Endodermal cell (in vitro differentiated cells): ENCODE results near the gene GALNT2. TPM values are rescaled to one million over a fixed set of nuclear protein-coding genes. Genes with fewer than 3 reads are reported as not detected.
A peak's percentile ranks its signal among the peaks of the same experiment; 100 is the strongest.

Experiments
- DNase-seq: peaks from one replicate; pipeline ENCODE4 v3.0.0-alpha.2; 2017
- H3K27ac ChIP-seq: 2 replicates; pipeline ENCODE4 v1.5.1; 2013; ENCODE audit warnings: mild to moderate bottlenecking, low read depth, low read length, moderate library complexity
- H3K27me3 ChIP-seq: 2 replicates; pipeline ENCODE4 v1.6.1; 2013; ENCODE audit warnings: mild to moderate bottlenecking, low read length, moderate library complexity; ENCODE audit not compliant: insufficient read depth, control insufficient read depth, poor library complexity, severe bottlenecking
- H3K36me3 ChIP-seq: 2 replicates; pipeline ENCODE4 v1.7.0; 2013; ENCODE audit warnings: mild to moderate bottlenecking, low read length, moderate library complexity; ENCODE audit not compliant: control insufficient read depth, insufficient read depth
- H3K4me1 ChIP-seq: one replicate; pipeline ENCODE4 v1.7.0; 2013; ENCODE audit warnings: low read length; ENCODE audit not compliant: control insufficient read depth, insufficient read depth
- H3K4me3 ChIP-seq: 2 replicates; pipeline ENCODE4 v1.5.1; 2013; ENCODE audit warnings: mild to moderate bottlenecking, low read length, moderate library complexity
- H3K9ac ChIP-seq: 2 replicates; pipeline ENCODE4 v1.6.1; 2013; ENCODE audit warnings: mild to moderate bottlenecking, low read length, moderate library complexity; ENCODE audit not compliant: poor library complexity, severe bottlenecking; ENCODE audit errors: extremely low read depth
- H3K9me3 ChIP-seq: 2 replicates; pipeline ENCODE4 v1.6.1; 2013; ENCODE audit warnings: mild to moderate bottlenecking, low read length, moderate library complexity; ENCODE audit not compliant: control insufficient read depth
- H3K27ac Mint-ChIP-seq: 2 replicates; pipeline ENCODE4 v1.8.0; 2020; ENCODE audit warnings: mixed read lengths
- H3K27me3 Mint-ChIP-seq: 2 replicates; pipeline ENCODE4 v1.8.0; 2021; ENCODE audit warnings: mild to moderate bottlenecking, mixed read lengths; ENCODE audit not compliant: insufficient read depth
- H3K36me3 Mint-ChIP-seq: 2 replicates; pipeline ENCODE4 v1.8.0; 2020; ENCODE audit warnings: low read depth, mixed read lengths
- H3K4me1 Mint-ChIP-seq: 2 replicates; pipeline ENCODE4 v1.8.0; 2020; ENCODE audit warnings: mixed read lengths
- H3K4me3 Mint-ChIP-seq: 2 replicates; pipeline ENCODE4 v1.8.0; 2020; ENCODE audit warnings: mild to moderate bottlenecking, moderate library complexity, mixed read lengths
- H3K9me3 Mint-ChIP-seq: 2 replicates; pipeline ENCODE4 v1.8.0; 2020; ENCODE audit warnings: mild to moderate bottlenecking, mixed read lengths
- WGBS, 2 experiments: methylation state at CpG; one replicate each; pipeline versions ENCODE4 v1.1.5 to v1.1.7; 2013; ENCODE audit warnings: missing lambda C conversion rate in 2 of 2, mixed read lengths in 1 of 2; ENCODE audit not compliant: insufficient coverage in 1 of 2, insufficient read length in 1 of 2; 5-methylcytosine and 5-hydroxymethylcytosine counted together
- total RNA-seq, 2 donors: library from RNA; stranded (reverse); fragmentation: NEBNext Ultra II Directional in 1 of 2; extraction: Animal tissue kit (Norgen Biotek cat#: 25700) in 1 of 2; gene quantifications; 2 replicates in 1 of 2; 3 replicates in 1 of 2; pipeline ENCODE4 v1.2.1, GENCODE V29; 2021
- TF ChIP-seq, protein P1 (sequence below): fragments of 200-600 bp; sonication (generic); conservative IDR thresholded peaks from 2 replicates; pipeline ENCODE4 v1.5.0; 2021; ENCODE audit warnings: antibody characterized with exemption, mild to moderate bottlenecking

Gene GALNT2
- total RNA-seq, 2 donors from 2014 or later, result 41.6 to 63.5 TPM

DNA sequence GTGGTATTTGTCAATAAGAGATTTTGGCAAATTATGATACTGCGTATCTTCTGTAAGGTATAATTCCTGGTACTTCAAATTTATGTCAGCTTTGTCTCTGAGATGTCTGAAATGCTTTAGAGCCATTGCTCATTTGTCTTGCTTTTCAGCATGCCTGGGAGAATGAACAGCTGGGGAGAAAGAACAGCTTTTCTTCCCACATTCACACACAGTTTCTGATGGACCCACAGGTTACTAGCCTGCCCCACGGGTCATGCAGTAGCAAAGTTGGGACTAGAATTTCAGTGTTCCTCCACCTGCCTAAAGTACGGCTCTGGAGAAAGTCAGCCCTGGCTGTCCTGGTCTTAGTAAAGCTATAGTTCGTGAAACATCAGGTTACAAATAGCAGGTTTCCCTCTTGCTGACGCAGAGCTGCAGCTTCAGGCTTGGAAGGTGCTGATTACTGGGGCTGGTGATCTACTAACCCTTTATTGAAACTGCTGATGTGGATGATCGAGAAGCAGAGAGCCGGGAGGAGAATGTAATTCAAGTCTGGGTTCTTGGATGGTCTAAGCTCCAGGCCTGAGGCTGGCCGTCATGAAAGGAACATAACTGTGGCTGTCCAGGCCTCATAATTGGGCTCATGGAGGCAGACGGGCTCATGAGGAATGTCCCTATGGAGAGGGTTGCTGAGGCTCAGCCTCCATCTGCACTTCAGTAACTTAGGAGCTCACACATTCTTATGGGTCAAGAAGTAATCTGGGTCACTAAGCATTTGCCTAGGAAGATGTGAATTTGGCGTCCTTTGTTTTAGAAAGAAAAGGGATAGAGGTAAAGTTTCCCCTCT, 12.4 kb downstream of the GALNT2 start:
- no peaks in the 10 kb centered on the region for H3K27me3 Mint-ChIP-seq
- peaks cover 4% of the 10 kb centered on the region for H3K4me1 Mint-ChIP-seq
- WGBS, 2 experiments, result 90 to 95% methylated on average over 8 to 10 of the region's 10 CpGs
- no peak overlapping the region for H3K4me3 Mint-ChIP-seq
- Histone ChIP-seq H3K4me1 (no peaks in the 10 kb centered on the region), H3K27me3 (no peaks in the 10 kb centered on the region), H3K27ac (peak overlapping the region; percentile 1), H3K36me3 (no peaks in the 10 kb centered on the region), H3K9ac (no peak overlapping the region), H3K9me3 (peaks cover 6% of the 10 kb centered on the region), H3K4me3 (no peak overlapping the region)
- peaks cover 11% of the 10 kb centered on the region for H3K9me3 Mint-ChIP-seq
- H3K36me3 Mint-ChIP-seq, result peaks cover 3% of the 10 kb centered on the region
- DNase-seq, result peak; percentile 38
- H3K27ac Mint-ChIP-seq, result no peak overlapping the region
- TF ChIP-seq, protein P1, sequence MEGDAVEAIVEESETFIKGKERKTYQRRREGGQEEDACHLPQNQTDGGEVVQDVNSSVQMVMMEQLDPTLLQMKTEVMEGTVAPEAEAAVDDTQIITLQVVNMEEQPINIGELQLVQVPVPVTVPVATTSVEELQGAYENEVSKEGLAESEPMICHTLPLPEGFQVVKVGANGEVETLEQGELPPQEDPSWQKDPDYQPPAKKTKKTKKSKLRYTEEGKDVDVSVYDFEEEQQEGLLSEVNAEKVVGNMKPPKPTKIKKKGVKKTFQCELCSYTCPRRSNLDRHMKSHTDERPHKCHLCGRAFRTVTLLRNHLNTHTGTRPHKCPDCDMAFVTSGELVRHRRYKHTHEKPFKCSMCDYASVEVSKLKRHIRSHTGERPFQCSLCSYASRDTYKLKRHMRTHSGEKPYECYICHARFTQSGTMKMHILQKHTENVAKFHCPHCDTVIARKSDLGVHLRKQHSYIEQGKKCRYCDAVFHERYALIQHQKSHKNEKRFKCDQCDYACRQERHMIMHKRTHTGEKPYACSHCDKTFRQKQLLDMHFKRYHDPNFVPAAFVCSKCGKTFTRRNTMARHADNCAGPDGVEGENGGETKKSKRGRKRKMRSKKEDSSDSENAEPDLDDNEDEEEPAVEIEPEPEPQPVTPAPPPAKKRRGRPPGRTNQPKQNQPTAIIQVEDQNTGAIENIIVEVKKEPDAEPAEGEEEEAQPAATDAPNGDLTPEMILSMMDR, result no peak

DNA sequence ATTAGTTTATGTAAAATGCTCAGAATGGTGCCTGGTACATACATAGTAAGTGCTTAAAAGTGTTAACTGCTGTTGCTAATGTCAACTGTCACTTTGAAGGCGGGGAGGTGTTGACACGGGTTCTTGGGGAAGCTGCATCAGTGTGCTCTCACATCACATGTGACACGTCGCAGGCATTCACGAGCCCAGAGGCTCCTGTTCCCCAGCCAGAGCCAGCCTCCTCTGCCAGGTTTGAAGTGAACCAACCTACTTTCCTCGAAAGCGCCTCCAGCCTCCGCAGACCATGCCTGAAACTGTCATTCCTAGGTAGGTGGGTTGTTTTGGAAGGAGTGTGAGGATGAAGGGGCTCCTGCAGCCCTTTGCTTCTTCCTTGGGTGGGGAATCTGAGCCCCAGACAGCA, 13.8 kb downstream of the GALNT2 start:
- H3K36me3 ChIP-seq, result no peaks in the 10 kb centered on the region
- Mint-ChIP-seq H3K36me3 (peaks cover 3% of the 10 kb centered on the region), H3K27me3 (no peaks in the 10 kb centered on the region), H3K9me3 (peaks cover 11% of the 10 kb centered on the region), H3K4me1 (peaks cover 9% of the 10 kb centered on the region), H3K4me3 (no peak overlapping the region), H3K27ac (no peak overlapping the region)
- no peaks in the 10 kb centered on the region for H3K27me3 ChIP-seq
- DNase-seq, result no peak
- 92 to 96% methylated on average over 6 to 8 of the region's 8 CpGs for WGBS, 2 experiments
- TF ChIP-seq, protein P1, result no peak
- no peak overlapping the region for H3K27ac ChIP-seq
- no peak overlapping the region for H3K9ac ChIP-seq
- H3K4me3 ChIP-seq, result no peak overlapping the region
- peaks cover 6% of the 10 kb centered on the region for H3K9me3 ChIP-seq
- H3K4me1 ChIP-seq, result no peaks in the 10 kb centered on the region

DNA sequence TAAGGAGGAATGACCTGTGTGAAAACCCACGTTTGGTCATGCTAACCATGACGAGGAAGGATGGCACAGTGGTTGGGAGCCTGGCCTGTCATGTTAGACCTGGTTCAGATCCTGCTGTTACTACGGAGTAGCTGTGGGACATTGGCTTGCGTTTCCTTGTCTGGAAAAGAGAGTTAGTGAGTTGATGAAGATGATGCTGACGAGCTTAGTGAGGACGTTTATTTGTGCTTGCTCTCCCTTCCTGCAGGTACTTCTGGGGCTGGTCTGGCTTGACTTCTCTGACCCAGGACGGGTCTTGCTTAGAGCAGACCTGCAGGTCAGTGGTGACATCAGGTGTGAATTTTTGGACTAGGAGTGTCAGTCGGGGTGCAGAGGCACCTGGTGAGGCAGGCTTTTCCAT, 14.7 kb downstream of the GALNT2 start:
- Mint-ChIP-seq H3K9me3 (peaks cover 11% of the 10 kb centered on the region), H3K4me1 (peaks cover 16% of the 10 kb centered on the region), H3K4me3 (no peak overlapping the region), H3K27me3 (no peaks in the 10 kb centered on the region), H3K36me3 (peaks cover 3% of the 10 kb centered on the region), H3K27ac (peak overlapping the region; percentile 64)
- no peak overlapping the region for H3K9ac ChIP-seq
- no peaks in the 10 kb centered on the region for H3K27me3 ChIP-seq
- H3K9me3 ChIP-seq, result peaks cover 6% of the 10 kb centered on the region
- 87 to 100% methylated on average over 5 to 8 of the region's 8 CpGs for WGBS, 2 experiments
- no peak overlapping the region for H3K27ac ChIP-seq
- TF ChIP-seq, protein P1, result no peak
- no peaks in the 10 kb centered on the region for H3K4me1 ChIP-seq
- no peak for DNase-seq
- no peak overlapping the region for H3K4me3 ChIP-seq
- no peaks in the 10 kb centered on the region for H3K36me3 ChIP-seq
